ENCODE measurements around the gene MS4A15. TPM values are rescaled to one million over a fixed set of nuclear protein-coding genes. Genes with fewer than 3 reads are reported as not detected.

MS4A15 gene
- total and polyA plus RNA-seq, 10 of the 15 experiments (the other 5 are each of a cell fraction or from before 2014, with no cell fraction given): 0.05 to 0.84 (median 0.45) TPM

- Histone ChIP-seq H3K4me2 (ENCODE audit: control insufficient read depth, insufficient read depth) (no peak overlapping the region), H3K9me3 (replicated peaks; ENCODE audit: control insufficient read depth, insufficient read depth, low read length) (no peaks in the 10 kb centered on the region; the same call in 2 of the 3 replicates), H3K27ac (ENCODE audit: control insufficient read depth, insufficient read depth) (no peak overlapping the region), H3K4me3 (no peak overlapping the region), H3K27me3 (replicated peaks in 1 of 2; ENCODE audit: control insufficient read depth in 2 of 2, insufficient read depth in 2 of 2, low read length in 1 of 2) (no peaks in the 10 kb centered on the region), H2AFZ (ENCODE audit: control insufficient read depth, low read depth, low read length) (no peak overlapping the region), H3K9ac (ENCODE audit: control insufficient read depth, insufficient read depth, low read length) (no peak overlapping the region), H3K79me2 (ENCODE audit: control insufficient read depth, insufficient read depth, low read length) (no peaks in the 10 kb centered on the region), H4K20me1 (ENCODE audit: control insufficient read depth, insufficient read depth) (no peaks in the 10 kb centered on the region), H3K4me1 (ENCODE audit: control insufficient read depth, insufficient read depth, low read length) (no peaks in the 10 kb centered on the region), H3K36me3 (ENCODE audit: control insufficient read depth in 2 of 2, insufficient read depth in 2 of 2, low read length in 1 of 2) (no peaks in the 10 kb centered on the region)
- BruUV-seq (replicated peaks): no TSS peak
- ChIA-PET CTCF (interaction anchor here (1.1 kb wide), 1 partner anchor 86 kb away, joined by 3 read pairs; no protein-coding TSS in a partner anchor), POLR2A (no interaction called here), SMC1A (ENCODE audit: uncharacterized antibody, unreplicated experiment) (no interaction called here), RAD21 (ENCODE audit: unreplicated experiment) (no interaction called here)
- FAIRE-seq: no peak
- in situ Hi-C loops (cut with MboI): no loop called here
- ATAC-seq: no peak
- WGBS (ENCODE audit: insufficient coverage, insufficient replicate concordance, low lambda C conversion rate, missing lambda C conversion rate): 76% methylated on average over 5 of the region's 5 CpGs
- DNase-seq (ENCODE audit: low read depth, low spot score): no peak
- TF ChIP-seq NFIC (IDR thresholded peaks at IDR 0.05; ENCODE audit: low read depth, low read length): no peak
- TF ChIP-seq MYB (IDR thresholded peaks at IDR 0.05; ENCODE audit: borderline replicate concordance, low read depth, low read length): no peak
- no peak for TF ChIP-seq HDAC6 (IDR thresholded peaks at IDR 0.05; ENCODE audit: unreplicated experiment)
- no peak for TF ChIP-seq IRF4 (IDR thresholded peaks at IDR 0.05; ENCODE audit: low read depth, low read length)
- TF ChIP-seq RB1 (IDR thresholded peaks at IDR 0.05; ENCODE audit: borderline replicate concordance): no peak
- no peak for TF ChIP-seq CBX3 (IDR thresholded peaks at IDR 0.05; ENCODE audit: borderline replicate concordance, low read depth)
- TF ChIP-seq CREB1 (IDR thresholded peaks at IDR 0.05; ENCODE audit: low read depth): no peak
- no peak for TF ChIP-seq SIN3A (IDR thresholded peaks at IDR 0.05; ENCODE audit: low read depth, low read length)
- no peak for TF ChIP-seq HCFC1 (IDR thresholded peaks at IDR 0.05; ENCODE audit: low read length)
- TF ChIP-seq NRF1 (conservative IDR thresholded peaks at IDR 0.05; ENCODE audit: low read depth, low read length): no peak
- TF ChIP-seq FOS (IDR thresholded peaks at IDR 0.05; ENCODE audit: borderline replicate concordance, extremely low read depth, insufficient read length): no peak
- intact Hi-C loops (cut with micrococcal nuclease; ENCODE audit: unreplicated experiment): no loop called here
These were observed 12.6 kb upstream of the MS4A15 start for GRCh38 chr11:60744114-60744513.

Data from GM12878 (cell line).